Activated CD8-positive, alpha-beta memory T cell treated with anti-CD3 and anti-CD28 coated beads for 48 hours (primary cell): ENCODE data around the gene AIMP2.
"Not testable (repeated sequence)": the region's sequence is repeated elsewhere in the genome, so short reads cannot be mapped to it uniquely, and the experiment has no call there.

ENCODE experiments used
- DNase-seq, 3 experiments: peaks; one replicate each; pipeline ENCODE4 v3.0.0-alpha.2; 2020; ENCODE audit warnings: low read depth in 2 of 3, low spot score in 2 of 3

The AIMP2 gene

DNA sequence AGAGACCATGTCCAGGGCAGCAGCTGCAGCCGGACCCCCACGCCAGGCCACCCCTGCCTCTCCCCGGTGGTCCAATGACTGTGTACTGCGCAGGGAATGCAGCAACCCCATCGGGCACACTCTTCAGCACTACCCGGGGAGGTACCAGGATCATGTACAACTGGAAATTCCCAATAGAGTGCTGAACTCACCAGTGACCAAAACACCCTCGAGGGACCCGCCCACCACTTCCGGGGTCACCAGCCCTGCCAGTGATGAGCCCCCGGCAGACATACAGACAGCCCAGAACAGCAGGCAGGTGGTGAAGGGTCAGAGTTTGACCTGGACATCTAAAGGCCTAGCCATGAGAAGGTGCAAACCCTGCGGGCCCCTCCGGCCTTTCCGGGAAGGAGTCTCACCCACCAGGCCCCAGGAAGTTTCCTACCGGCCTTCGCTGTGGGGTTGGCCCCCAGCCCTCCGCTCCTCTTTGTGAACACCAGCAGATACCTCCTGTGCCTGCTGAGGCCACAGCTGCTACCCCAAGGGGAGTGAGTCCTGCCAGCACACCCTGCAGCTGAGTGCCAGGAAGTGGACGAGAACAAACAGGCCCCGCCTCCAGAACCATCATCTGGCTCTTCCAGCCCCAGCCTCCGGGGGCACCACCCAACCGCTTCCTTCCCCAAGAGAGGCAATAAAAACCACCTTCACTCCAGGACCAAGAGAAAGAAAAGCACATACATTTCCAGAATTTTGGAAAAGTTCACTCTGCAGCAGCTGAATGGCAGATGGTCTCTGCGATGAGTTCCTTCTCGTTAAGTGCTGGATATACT lies 17.1 kb downstream of the AIMP2 start:
- DNase-seq = peak in 1 of 3 experiments; percentile 42

GRCh38 chr7:6026820-6027311 lies 17.8 kb downstream of the AIMP2 start:
- no peak for DNase-seq

GRCh38 chr7:6027806-6028365 lies 18.8 kb downstream of the AIMP2 start:
- DNase-seq = no peak

- no peak for DNase-seq
Observed at GRCh38 chr7:6028563-6028962, 19.5 kb downstream of the AIMP2 start.

DNA sequence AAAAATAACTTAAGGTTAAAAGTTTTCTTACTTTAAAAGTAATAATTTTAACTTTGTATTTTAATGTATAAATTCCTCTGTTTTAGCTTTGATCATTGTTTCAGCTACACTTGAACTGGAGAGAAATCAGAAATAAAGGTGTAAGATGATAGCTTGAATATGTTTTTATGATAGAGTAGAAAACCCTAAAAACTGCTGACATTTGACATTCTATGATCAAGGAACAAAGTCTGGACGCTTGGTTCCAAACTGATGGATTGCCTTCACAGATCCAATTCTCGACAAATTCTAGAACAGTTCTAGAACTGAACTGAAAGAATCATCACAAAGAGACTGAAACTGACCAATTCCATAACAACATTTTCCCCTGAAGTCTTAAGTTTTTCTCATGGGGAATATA lies 21.9 kb downstream of the AIMP2 start, which contains the start of gene ANKRD61:
Gene ANKRD61, plus strand, starts transcription at position 389 of the 400 bp plus-strand sequence. Its CDS starts 0 bp downstream, at position 389.
- no peak for DNase-seq

DNA sequence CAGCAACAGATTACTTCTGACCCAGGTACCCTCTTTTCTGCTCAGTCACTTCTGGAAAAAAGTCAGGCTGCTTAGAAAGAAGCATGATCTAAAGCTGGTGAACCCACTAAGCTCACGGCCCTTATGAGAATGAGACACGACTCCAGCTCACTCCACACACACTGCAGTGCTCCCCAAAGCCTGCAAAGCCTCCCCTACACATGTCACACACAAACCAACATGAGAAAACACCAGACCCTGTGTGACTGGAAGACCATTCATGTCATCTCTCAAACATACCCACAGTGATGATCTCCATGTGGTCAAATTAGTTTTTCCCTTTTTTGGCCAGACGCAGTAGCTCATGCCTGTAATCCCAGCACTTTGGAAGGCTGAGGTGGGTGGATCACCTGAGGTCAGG lies 22.5 kb downstream of the AIMP2 start:
- DNase-seq = no peak

DNA sequence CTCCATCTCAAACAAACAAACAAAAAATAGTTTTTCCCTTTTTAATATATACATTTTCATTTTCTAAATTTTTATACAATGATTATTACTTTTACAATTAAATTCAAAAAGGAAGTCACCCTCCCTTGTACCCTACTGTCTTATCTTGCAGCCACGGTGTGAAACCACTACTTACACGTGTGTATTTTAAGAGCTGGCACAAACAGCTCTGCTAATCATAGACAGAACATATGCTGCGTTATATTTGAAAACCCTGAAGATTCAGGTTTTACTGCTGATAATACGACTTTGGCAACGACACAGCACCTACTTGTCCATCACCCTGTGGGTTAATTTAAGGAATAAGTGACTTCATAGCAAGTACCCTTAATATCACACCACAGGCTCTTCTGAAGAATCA lies 23.1 kb downstream of the AIMP2 start:
- DNase-seq = no peak

GRCh38 chr7:6032641-6033040 lies 23.6 kb downstream of the AIMP2 start:
- no peak for DNase-seq

- DNase-seq = no peak
Observed at GRCh38 chr7:6035165-6035564, 26.1 kb downstream of the AIMP2 start.

GRCh38 chr7:6035686-6036085 lies 26.6 kb downstream of the AIMP2 start:
- DNase-seq = no peak

DNA sequence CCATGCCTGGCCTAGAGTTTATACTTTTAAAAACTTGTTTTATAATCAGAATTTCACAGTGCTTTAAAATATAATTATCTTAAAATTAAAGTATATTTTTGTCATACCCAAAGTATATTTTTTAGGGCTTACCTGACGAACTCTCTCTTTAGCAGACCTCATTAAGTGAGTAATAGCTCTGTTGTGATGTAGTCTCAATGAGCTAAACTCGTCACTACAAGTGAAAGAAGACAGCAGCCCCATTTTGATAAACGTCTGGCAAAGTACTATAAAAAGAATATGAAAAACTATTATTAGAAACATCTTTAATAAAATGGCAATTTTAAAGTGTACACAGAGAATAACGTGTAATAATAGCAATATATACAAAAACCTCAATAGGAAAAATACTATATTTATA lies 40.7 kb downstream of the AIMP2 start:
- DNase-seq = no peak

DNA sequence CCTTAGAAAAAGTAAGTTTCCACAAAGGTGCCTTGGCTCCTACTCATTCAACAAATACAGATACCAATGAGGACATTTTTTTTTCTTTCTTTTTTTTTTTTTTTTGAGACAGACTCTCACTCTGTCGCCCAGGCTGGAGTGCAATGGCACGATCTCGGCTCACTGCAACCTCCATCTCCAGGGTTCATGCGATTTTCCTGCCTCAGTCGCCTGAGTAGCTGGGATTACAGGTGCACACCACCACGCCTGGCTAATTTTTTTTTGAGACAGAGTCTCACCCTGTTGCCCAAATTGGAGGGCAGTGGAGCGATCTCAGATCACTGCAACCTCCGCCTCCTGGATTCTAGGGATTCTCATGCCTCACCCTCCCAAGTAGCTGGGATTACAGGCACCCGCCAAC lies 42.1 kb downstream of the AIMP2 start:
- DNase-seq = not testable (repeated sequence)

DNA sequence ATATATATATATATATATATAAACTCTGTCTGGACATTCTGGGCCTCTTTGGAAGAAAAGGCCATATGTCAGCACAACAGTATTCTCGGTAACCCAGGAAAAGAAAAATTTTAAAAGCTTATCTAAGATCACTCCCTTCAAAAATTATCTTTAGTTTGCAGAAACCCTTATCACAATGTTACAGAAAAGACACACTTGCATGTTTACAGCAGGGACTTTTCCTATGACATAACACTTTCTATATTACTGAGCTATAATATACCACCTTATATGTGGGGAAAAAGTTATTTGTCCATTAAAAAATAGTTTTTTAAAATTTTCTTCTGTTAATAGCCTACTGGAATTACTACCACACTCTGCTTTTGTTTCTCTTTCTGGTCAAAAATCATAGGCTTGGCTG lies 47.5 kb downstream of the AIMP2 start:
- no peak for DNase-seq

GRCh38 chr7:6057316-6058129 lies 48.5 kb downstream of the AIMP2 start:
- no peak for DNase-seq

GRCh38 chr7:6059941-6060340 lies 50.9 kb downstream of the AIMP2 start:
- not testable (repeated sequence) for DNase-seq

DNA sequence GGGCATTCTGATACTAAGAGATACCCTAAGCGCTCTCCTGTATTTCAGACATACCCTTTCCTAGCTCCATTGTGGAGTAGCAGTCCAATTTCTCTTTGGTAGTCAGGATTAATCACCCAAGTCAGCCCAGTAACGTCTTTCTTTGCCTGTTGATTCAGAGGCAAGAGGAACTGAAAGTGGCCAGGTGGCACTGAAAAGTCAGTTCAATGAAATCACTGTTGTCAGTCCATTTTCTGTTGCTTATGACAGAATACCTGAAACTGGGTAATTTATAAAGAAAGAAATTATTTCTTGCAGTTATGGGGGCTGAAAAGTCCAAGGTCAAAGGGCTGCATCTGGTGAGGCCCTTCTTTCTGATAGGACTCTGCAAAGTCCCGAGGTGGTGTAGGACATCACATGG lies 62.3 kb downstream of the AIMP2 start:
- DNase-seq = no peak
